ENCODE data around the gene CRYGC.
"Not testable (repeated sequence)": the region's sequence is repeated elsewhere in the genome, so short reads cannot be mapped to it uniquely, and the experiment has no call there.

CRYGC gene

GRCh38 chr2:208136716-208137094, 7.1 kb upstream of the CRYGC start:
- no peak for DNase-seq (ENCODE audit: low spot score)

DNA sequence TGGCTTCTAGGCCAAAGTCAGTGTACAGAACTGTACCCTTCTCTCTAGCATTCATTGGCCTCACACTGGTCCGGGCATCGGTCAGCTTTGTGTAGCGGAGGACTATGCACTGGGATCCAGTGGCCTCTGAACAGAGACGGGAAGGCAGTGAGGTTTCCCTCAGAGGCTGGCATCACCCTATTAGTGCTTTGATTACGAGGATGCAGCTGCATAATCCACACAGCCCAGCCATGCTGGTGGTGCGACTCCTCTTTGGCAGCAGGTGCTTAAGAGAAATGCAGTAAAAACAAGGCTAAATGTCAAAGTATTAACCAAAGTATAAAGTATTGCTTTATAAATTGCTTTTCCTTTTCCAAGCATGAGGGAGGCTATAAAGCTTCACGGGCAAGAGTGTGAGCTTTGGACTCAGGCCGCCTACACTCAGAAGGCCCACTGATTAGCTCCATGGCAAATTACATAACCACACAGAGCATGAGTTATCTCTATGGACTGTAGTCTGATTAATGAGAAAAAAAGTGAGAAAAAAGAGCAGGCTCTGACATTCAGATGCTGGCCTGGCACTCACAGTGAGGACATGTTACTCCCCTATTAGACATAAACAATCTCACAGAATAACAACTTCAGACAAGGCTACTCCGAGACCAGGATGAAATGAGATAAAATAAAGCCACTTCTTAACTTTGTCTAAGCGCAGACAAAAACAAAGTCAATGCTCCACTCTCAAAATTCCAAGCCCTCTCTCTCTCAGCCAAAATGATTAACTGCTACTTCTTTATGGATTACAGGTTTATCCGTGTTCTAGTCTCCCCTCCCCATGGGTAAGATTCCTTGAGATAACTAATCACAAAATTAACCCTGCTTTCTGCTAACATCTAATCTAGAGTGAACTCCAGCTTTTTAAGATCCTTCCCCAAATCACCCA, 6.4 kb upstream of the CRYGC start:
- DNase-seq (ENCODE audit: low spot score): no peak

- DNase-seq (ENCODE audit: low spot score): no peak
These were observed 5.4 kb upstream of the CRYGC start for GRCh38 chr2:208134928-208135586.

GRCh38 chr2:208130712-208131110, 1.1 kb upstream of the CRYGC start:
- no peak for DNase-seq (ENCODE audit: low spot score)

DNA sequence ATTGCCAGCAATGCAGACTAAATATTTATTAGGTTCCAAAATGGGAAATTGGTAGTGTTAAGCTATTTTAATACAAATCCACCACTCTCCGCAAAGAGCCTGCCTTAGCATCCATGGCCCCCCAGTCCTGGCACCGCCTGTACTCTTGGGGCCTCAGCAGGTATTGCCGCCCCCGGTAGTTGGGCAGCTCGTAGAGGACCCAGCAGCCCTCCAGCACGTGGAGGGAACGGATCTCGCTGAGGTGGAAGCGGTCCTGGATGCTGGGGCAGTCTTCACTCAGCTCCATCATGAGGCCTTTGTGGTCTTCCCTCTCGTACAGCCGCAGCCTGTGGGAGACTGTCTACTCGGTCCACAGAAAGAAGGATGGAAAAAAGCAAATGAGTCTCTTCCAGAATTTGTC, 1.5 kb downstream of the CRYGC start:
- DNase-seq (ENCODE audit: low spot score): no peak

DNA sequence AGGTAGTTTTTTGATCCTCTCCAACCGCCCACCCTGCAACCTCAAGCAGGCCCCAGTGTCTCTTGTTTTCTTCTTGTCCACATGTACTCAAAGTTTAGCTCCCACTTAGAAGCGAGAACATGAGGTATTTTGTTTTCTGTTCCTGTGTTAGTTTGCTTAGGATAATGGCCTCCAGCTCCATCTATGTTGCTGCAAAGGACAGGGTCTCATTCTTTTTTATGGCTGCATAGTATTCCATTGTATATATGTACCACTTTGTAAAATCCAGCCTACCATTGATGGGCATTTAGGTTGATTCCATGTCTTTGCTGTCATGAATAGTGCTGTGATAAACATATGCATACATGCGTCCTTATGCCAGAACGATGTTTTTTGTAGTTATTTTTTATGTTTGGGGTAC, 2.5 kb downstream of the CRYGC start:
- no peak for DNase-seq (ENCODE audit: low spot score)

DNA sequence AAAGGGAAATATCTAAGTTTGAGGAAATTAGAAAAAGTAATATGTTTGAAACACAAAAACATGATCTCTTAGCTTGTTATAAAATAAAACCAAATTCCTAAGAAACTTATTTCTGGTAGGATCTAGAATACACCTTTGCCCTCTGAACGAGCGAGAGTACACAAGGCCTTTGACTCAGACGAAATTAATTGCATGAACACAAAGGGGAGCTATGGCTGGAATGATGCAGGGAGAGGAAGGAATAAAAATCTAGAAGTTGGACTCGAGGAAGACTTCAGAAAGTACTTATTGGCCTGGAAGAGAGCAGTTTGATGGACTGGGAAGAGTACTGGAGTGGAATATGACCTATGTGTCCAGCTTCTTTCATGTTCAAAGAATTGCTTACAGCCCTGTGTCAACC, 4.4 kb downstream of the CRYGC start:
- DNase-seq (ENCODE audit: low spot score): no peak

DNA sequence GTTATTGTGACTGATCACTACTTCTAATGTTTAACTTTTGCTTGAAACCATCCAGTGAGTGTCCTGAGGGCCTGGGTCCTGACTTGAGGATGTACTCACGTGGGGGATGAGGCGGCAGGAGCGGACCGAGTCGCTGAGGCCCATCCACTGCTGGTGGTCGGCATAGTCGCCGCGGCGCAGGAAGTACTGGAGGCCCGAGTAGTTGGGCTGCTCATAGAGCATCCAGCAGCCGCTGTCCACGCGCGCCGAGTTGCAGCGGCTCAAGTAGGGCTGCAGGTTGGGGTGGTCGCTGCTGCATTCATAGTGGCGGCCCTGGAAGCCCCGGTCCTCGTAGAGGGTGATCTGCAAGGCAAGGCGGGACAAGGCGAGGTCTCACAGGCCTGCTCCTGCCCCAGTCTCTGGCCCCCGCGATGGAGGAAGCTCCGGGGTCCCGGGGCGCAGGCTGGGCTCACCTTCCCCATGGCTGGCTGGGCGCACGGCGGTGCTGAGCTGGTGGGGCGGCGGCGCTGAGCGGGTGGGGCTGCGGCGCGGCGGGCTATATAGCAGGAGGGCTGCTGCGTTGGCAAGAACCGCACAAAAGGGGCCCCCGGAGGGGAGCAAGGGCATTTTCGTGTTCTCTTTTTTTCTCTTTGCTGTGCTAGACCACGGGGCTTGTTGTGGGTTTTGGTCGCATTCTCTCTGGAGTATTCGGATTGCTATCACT, 5.5 kb downstream of the CRYGC start, which contains the start of gene CRYGD:
Gene CRYGD (minus strand): TSS at position 512 of the 703 bp plus-strand sequence. CDS start 51 bp downstream, at position 461.
- DNase-seq (ENCODE audit: low spot score): not testable (repeated sequence)

DNA sequence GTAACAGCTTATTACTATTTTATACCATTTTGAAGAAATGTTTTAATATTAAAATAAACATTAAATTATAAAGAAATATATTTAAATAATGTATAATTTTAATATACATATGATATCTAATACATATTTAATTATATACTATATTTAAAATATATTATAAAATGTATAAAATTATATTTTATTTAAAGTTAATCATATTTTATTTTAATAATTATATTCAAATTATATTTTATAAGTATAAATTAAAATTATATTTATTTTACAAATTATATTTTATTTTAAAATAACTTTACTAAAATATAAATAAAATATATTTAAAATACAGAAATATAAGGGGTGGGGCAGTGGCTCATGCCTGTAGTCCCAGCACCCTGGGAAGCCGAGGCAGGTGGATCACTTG, 7.4 kb downstream of the CRYGC start:
- no peak for DNase-seq (ENCODE audit: low spot score)

GRCh38 chr2:208118918-208119317, 10.7 kb downstream of the CRYGC start:
- peak; percentile 10 for DNase-seq (ENCODE audit: low spot score)

DNA sequence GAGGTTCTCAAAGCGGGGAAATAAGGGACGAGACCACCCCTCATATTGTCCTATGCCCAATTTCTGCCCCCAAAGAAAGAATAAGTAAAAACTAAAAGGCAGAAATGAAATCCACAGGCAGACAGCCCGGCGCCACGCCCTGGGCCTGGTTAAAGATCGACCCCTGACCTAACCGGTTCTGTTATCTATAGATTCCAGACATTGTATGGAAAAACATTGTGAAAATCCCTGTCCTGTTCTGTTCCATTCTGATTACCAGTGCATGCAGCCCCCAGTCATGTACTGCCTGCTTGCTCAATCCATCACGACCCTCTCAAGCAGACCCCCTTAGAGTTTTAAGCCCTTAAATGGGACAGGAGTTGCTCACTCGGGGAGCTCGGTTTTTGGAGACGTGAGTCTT, 12.2 kb downstream of the CRYGC start:
- not testable (repeated sequence) for DNase-seq (ENCODE audit: low spot score)

DNA sequence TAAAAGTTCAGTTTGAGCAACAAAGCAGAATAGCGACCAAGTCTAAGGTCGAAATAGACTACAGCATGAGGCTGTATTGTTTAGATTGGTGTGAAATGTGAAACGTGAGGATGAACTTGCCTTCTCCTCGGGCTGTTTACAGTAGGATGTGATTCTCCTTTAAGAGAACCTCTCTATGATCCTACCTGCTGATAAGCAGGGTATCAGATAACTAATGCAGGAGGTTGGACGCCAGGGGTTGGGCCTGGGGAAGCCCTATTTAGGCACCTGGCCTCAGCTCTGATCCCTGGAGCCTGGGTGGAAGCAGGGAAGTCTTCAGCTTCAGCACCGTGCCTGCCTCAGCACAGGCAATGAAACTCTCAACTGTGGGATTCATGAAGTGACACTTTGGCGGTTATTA, 16.7 kb downstream of the CRYGC start:
- DNase-seq (ENCODE audit: low spot score): no peak

DNA sequence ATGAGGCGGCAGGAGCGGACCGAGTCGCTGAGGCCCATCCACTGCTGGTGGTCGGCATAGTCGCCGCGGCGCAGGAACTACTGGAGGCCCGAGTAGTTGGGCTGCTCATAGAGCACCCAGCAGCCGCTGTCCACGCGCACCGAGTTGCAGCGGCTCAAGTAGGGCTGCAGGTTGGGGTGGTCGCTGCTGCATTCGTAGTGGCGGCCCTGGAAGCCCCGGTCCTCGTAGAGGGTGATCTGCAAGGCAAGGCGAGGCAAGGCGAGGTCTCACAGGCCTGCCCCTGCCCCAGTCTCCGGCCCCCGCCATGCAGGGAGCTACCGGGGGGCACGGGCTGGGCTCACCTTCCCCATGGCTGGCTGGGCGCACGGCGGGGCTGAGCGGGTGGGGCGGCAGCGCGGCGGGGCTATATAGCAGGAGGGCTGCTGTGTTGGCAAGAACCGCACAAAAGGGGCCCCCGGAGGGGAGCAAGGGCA, 17.3 kb downstream of the CRYGC start:
- not testable (repeated sequence) for DNase-seq (ENCODE audit: low spot score)

GRCh38 chr2:208103616-208104015, 26.0 kb downstream of the CRYGC start:
- no peak for DNase-seq (ENCODE audit: low spot score)

GRCh38 chr2:208101716-208102631, 27.7 kb downstream of the CRYGC start:
- peak; percentile 32 for DNase-seq (ENCODE audit: low spot score)

DNA sequence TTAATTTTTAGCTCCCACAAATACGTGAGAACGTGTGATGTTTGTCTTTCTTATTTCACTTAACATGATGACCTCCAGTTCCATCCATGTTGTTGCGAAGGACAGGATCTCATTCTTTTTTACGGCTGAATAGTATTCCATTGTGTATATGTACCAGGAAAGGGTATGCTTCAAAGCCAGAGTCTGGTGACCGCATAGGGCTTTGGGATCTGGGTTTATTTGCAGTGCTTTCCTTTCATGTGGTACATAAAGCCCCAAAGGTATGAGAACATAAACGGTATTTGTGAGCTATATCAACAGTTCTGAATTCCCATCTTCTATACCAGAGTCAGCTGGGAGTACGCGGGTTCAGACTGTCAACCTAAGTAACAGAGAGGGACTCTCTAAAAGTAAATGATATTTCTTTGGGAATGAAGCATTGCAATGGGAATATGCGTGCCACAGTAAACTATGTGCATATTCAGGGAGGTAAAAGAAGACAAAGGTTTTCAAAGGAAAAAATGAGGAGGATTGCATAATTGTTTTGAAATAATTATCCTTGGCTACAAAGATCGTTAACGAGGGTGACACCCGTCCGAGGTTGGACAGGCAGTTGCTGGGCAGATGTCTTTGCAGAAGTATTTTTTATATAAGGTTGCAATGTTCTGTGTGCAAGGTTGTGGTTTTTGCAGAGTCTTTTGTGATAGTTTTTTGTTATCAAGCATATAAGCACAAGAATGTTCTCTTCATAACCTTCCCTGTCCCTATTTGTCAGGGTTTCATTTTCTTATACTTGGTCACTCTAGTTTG, 29.8 kb downstream of the CRYGC start:
- DNase-seq (ENCODE audit: low spot score): no peak

DNA sequence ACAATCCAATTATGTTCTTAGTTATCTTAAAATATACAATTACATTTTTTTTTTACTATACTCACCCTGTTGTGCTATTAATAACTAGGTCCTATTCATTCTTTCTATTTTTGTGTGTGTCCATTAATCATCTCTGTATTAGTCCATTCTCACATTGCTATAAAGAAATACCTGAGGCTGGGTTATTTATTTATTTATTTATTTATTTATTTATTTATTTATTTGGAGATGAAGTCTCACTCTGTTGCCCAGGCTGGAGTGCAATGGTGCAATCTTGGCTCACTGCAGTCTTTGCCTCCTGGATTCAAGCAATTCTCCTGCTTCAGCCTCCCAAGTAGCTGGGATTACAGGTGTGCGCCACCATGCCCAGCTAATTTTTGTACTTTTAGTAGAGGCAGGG, 30.9 kb downstream of the CRYGC start:
- DNase-seq (ENCODE audit: low spot score): not testable (repeated sequence)

GRCh38 chr2:208098267-208098666, 31.4 kb downstream of the CRYGC start:
- no peak for DNase-seq (ENCODE audit: low spot score)

DNA sequence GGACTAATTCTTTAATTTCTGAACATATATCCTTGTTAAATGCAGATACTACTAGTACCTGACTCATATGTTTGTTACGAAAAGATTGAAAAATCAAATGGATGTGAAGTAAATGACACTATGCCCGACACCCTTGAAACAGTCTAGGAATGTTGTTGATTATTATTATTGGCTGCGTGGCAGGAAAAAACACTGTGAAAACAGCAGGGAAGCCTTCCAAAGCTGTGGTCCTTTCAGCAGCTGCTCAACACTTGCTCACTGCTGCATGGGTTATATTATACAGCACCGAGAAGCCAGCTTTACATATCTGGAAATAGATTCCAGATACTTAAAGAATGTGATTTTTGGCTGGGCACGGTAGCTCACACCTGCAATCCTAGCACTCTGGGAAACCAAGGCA, 31.8 kb downstream of the CRYGC start:
- DNase-seq (ENCODE audit: low spot score): no peak

DNA sequence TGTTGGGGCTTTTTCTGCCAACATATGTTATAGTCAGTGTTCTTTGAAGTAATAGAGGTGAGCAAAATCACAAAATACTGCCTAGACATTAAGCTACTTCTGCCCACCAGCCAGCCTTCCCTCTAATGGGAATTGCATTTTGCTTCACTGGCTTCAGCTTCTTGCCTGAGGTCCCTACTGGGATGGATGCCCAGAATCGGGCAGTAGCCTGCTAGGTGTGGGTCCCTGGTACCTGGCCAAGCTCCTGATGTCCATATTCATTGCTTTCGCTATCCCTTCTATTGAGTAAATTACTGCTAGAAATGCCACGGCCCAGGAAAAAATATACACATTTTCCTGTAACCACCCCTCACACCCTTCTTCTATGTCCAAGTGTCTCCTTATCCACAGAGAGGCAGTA, 32.3 kb downstream of the CRYGC start:
- no peak for DNase-seq (ENCODE audit: low spot score)

DNA sequence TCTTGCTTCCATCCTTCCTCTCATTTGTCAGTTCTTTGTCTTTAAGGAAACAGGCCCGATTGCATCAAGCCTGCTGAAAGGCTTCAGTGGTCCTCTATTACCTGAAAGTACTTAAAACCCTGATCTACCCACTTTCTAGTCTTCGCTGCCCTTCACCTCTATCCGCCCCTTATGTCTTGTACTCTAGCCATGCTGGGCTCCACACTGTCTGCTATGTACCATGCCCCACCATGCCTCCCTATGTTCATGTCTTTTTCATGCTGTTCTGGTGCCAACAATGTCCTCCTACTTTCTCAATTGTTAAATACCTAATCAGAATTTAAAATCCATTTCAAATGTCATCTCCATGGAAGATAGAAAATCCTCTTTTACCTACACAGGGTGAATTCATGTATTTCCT, 33.5 kb downstream of the CRYGC start:
- no peak for DNase-seq (ENCODE audit: low spot score)

Measured in putamen (tissue), 1 donor.